ENCODE results near the gene FAP.

- TF ChIP-seq CTCF (tag by site-specific recombination; IDR thresholded peaks at IDR 0.05) (no peak), ZSCAN5A (tag by site-specific recombination; IDR thresholded peaks at IDR 0.05) (no peak)
Measured at GRCh38 chr2:162177301-162177700, 65.9 kb downstream of the FAP start.

All from HEK293 (cell line).